Mesothelial cell of epicardium (in vitro differentiated cells): ENCODE data around the gene USP3. TPM values are rescaled to one million over a fixed set of nuclear protein-coding genes. Genes with fewer than 3 reads are reported as not detected.

Experiments used
- DNase-seq, 2 experiments: peaks; one replicate each; pipeline ENCODE4 v3.0.0; 2021; ENCODE audit warnings: low spot score in 2 of 2; ENCODE audit not compliant: unreplicated experiment in 2 of 2
- H3K27ac Mint-ChIP-seq: 2 replicates; pipeline ENCODE4 v1.8.0; 2021; ENCODE audit warnings: mixed read lengths
- H3K27me3 Mint-ChIP-seq: 2 replicates; pipeline ENCODE4 v1.8.0; 2021; ENCODE audit warnings: low read depth, mixed read lengths
- H3K36me3 Mint-ChIP-seq: 2 replicates; pipeline ENCODE4 v1.8.0; 2021; ENCODE audit warnings: mixed read lengths
- H3K4me1 Mint-ChIP-seq: 2 replicates; pipeline ENCODE4 v1.8.0; 2021; ENCODE audit warnings: mixed read lengths
- H3K4me3 Mint-ChIP-seq: 2 replicates; pipeline ENCODE4 v1.8.0; 2021; ENCODE audit warnings: mild to moderate bottlenecking, moderate library complexity, mixed read lengths
- H3K9me3 Mint-ChIP-seq: 2 replicates; pipeline ENCODE4 v1.8.0; 2021; ENCODE audit warnings: mixed read lengths
- CTCF ChIP-seq: fragments of 200-600 bp; sonication (generic); IDR thresholded peaks from one replicate; pipeline ENCODE4 v1.5.0; 2021; ENCODE audit warnings: antibody characterized with exemption; ENCODE audit not compliant: unreplicated experiment
- total RNA-seq: library from RNA; stranded (reverse); gene quantifications from 3 replicates; pipeline ENCODE4 v1.2.1, GENCODE V29; 2021

USP3 gene
- total RNA-seq, 1 donor from 2014 or later: 72.7 TPM

DNA sequence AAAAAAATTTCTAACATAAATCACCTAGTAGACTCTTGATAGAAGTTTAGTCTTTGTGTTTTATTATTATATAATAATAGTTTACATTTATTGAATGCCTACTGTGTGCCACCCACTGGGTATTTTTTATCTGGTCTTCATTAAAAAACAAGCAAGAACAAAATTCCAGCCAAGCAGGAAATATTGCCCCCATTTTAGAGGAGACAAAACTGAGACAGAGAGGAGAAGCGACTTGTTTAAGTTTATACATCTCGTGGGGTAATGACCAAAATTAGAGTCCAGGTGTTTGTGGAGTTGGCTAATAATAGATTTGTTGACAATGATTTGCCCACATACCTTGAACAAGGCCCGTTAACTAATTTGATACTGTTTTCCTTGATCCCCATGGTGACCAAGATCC is 59.7 kb downstream of the USP3 start:
- Mint-ChIP-seq H3K9me3 (no peaks in the 10 kb centered on the region), H3K27ac (no peak overlapping the region), H3K36me3 (peaks cover 28% of the 10 kb centered on the region), H3K27me3 (no peaks in the 10 kb centered on the region), H3K4me1 (peaks cover 3% of the 10 kb centered on the region), H3K4me3 (no peak overlapping the region)
- no peak for DNase-seq
- no peak for TF ChIP-seq CTCF

DNA sequence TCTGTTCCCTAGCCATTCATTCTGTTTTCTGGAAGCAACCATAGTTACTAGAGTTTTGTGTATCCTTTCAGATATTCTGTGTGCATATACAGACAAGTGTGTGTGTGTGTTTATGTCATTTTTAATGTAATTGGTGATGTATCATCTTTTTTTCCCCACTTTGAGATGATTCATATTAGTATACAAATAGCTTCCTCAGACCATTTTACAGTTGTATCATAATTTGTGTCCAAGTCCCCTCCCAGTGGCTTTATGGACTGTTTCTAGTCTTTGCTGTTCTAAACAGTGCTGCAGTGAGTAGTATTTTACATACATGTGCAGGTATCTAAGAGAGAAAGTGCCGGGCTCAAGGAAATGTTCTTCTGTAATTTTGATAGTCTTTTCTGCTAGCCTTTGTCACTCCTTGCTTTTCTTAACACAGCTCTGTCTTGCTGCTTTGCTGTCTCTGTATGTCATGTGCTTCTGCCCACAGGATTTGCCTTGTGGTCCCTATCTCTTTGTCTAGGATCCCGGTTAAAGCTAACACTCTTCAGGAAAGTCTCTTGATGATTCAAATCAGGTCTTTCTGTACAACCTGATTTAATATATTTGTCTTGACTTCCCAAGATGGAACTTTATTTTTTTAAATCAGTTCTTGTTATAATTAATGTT is 61.3 kb downstream of the USP3 start:
- Mint-ChIP-seq H3K9me3 (no peaks in the 10 kb centered on the region), H3K27ac (no peak overlapping the region), H3K36me3 (peaks cover 22% of the 10 kb centered on the region), H3K27me3 (no peaks in the 10 kb centered on the region), H3K4me1 (no peaks in the 10 kb centered on the region), H3K4me3 (no peak overlapping the region)
- TF ChIP-seq CTCF: no peak
- no peak for DNase-seq

- H3K27me3 Mint-ChIP-seq: no peaks in the 10 kb centered on the region
- H3K4me3 Mint-ChIP-seq: no peak overlapping the region
- H3K9me3 Mint-ChIP-seq: no peaks in the 10 kb centered on the region
- peaks cover 9% of the 10 kb centered on the region for H3K4me1 Mint-ChIP-seq
- DNase-seq: no peak
- TF ChIP-seq CTCF: no peak
- H3K27ac Mint-ChIP-seq: no peak overlapping the region
- peaks cover 25% of the 10 kb centered on the region for H3K36me3 Mint-ChIP-seq
Observed at GRCh38 chr15:63572749-63573464, 68.5 kb downstream of the USP3 start.

DNA sequence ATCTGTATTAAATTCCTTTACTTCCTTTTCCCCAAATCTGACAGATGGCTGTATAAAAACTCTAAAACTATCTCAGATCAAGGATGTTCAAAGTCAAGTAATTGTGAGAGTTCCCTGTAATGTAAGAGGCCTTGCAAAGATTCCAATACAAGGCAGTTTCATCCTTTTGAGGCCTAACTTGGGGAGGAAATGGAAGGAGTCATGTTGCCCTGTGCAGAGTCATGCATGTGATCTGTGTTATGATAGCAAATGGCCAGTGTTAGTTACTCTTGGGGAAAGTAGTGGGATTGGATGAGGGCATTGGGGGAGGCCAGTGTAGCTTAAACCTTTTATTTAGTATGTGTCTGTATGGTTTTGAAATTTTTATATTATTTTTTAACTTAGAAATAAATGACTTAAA is 69.1 kb downstream of the USP3 start:
- no peak for TF ChIP-seq CTCF
- no peak overlapping the region for H3K27ac Mint-ChIP-seq

DNA sequence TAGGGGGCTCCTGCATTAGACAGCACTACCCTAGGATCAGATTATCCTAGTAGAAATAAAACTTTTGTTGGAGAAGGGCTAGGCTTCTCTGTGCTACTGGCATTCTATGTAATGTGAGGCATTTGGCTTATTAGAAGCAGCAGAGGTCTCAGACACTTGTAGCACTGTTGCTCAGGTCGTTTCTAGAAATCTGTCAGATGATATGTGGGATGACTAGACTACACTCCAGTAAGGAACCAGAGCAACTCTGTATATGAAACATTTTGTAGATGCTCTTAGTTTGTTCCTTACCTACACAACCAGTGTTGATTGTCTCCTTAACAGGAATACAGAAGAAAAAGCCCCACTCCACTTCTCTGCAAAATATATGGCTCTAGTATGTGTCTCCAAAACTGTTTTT is 70.9 kb downstream of the USP3 start:
- Mint-ChIP-seq H3K27me3 (no peaks in the 10 kb centered on the region), H3K36me3 (peaks cover 22% of the 10 kb centered on the region), H3K27ac (no peak overlapping the region), H3K9me3 (no peaks in the 10 kb centered on the region), H3K4me3 (no peak overlapping the region), H3K4me1 (peaks cover 9% of the 10 kb centered on the region)
- TF ChIP-seq CTCF: no peak
- no peak for DNase-seq

More for the DNA sequence above, 69.1 kb downstream of the USP3 start:
- Mint-ChIP-seq H3K4me3 (no peak overlapping the region), H3K9me3 (no peaks in the 10 kb centered on the region), H3K27me3 (no peaks in the 10 kb centered on the region), H3K4me1 (peaks cover 9% of the 10 kb centered on the region), H3K36me3 (peaks cover 23% of the 10 kb centered on the region)
- DNase-seq: no peak
